ENCODE measurements around the gene SUSD1.
"Not testable (repeated sequence)": the region's sequence is repeated elsewhere in the genome, so short reads cannot be mapped to it uniquely, and the experiment has no call there.

The SUSD1 gene

GRCh38 chr9:112174965-112175795 is at the start of gene SUSD1:
TSS of gene SUSD1 (minus strand) at chr9:112175297. CDS start at chr9:112175235, 62 bp downstream.
- peak; percentile 71 for DNase-seq

GRCh38 chr9:112224401-112225289 is 49.5 kb upstream of the SUSD1 start:
- DNase-seq, result peak; percentile 59

- DNase-seq, result no peak
Observed at GRCh38 chr9:112218908-112219307, 43.8 kb upstream of the SUSD1 start.

GRCh38 chr9:112212926-112213325 is 37.8 kb upstream of the SUSD1 start:
- no peak for DNase-seq

- DNase-seq, result no peak
Observed at GRCh38 chr9:112207451-112207850, 32.4 kb upstream of the SUSD1 start.

GRCh38 chr9:112203536-112203935 is 28.4 kb upstream of the SUSD1 start:
- no peak for DNase-seq

GRCh38 chr9:112200711-112201110 is 25.6 kb upstream of the SUSD1 start:
- no peak for DNase-seq

GRCh38 chr9:112198646-112199045 is 23.5 kb upstream of the SUSD1 start:
- peak; percentile 54 for DNase-seq

GRCh38 chr9:112194969-112195431 is 19.9 kb upstream of the SUSD1 start:
- DNase-seq, result peak; percentile 62

- no peak for DNase-seq
Observed at GRCh38 chr9:112193572-112194288, 18.6 kb upstream of the SUSD1 start.

- not testable (repeated sequence) for DNase-seq
Observed at GRCh38 chr9:112190320-112190719, 15.2 kb upstream of the SUSD1 start.

- DNase-seq, result no peak
Observed at GRCh38 chr9:112188884-112189283, 13.8 kb upstream of the SUSD1 start.

- no peak for DNase-seq
Observed at GRCh38 chr9:112187404-112187803, 12.3 kb upstream of the SUSD1 start.

GRCh38 chr9:112186695-112187094 is 11.6 kb upstream of the SUSD1 start:
- no peak for DNase-seq

GRCh38 chr9:112184946-112185345 is 9.8 kb upstream of the SUSD1 start:
- no peak for DNase-seq

GRCh38 chr9:112184221-112184620 is 9.1 kb upstream of the SUSD1 start:
- no peak for DNase-seq

- peak; percentile 92 for DNase-seq
Observed at GRCh38 chr9:112180387-112180881, 5.3 kb upstream of the SUSD1 start.

- DNase-seq, result no peak
Observed at GRCh38 chr9:112179816-112180215, 4.7 kb upstream of the SUSD1 start.

- DNase-seq, result no peak
Observed at GRCh38 chr9:112176524-112176923, 1.4 kb upstream of the SUSD1 start.

- DNase-seq, result no peak
Observed at GRCh38 chr9:112175796-112176315, 759 bp upstream of the SUSD1 start.

GRCh38 chr9:112174222-112174964 is 704 bp downstream of the SUSD1 start:
- peak; percentile 89 for DNase-seq
